HepG2 (cell line): Measurements from ENCODE around the gene RACGAP1. TPM values are rescaled to one million over a fixed set of nuclear protein-coding genes. Genes with fewer than 3 reads are reported as not detected.
A peak's percentile ranks its signal among the peaks of the same experiment; 100 is the strongest.

ENCODE experiments used
- ATAC-seq: fragments of 200-7000 bp; cut with Tn5 transposase; 3 replicates; pipeline ENCODE4 v1.9.1; 2020; ENCODE audit warnings: mild to moderate bottlenecking, moderate library complexity
- BruUV-seq: library from RNA; stranded (reverse); fragments of 400-500 nt; replicated peaks from 2 replicates; lab custom pipeline; 2021; lab: Mats Ljungman, UMichigan
- CTCF ChIA-PET: fragments of 300-600 bp; formaldehyde crosslinking; extraction: SDS; loops from one replicate; lab custom pipeline; 2021; ENCODE audit warnings: low total read pairs, inconsistent platforms, low intra/inter-chr PET ratio; lab: Yijun Ruan, JAX
- POLR2A ChIA-PET: fragments of 350-600 bp; sonication (Branson Sonifier 250); formaldehyde crosslinking; loops from one replicate; lab custom pipeline; 2020; ENCODE audit warnings: antibody characterized with exemption, inconsistent platforms; lab: Yijun Ruan, JAX
- DNase-seq: peaks from one replicate; pipeline ENCODE4 v3.0.0-alpha.2; 2015; ENCODE audit warnings: low spot score
- FAIRE-seq: peaks from 3 replicates; lab custom pipeline; 2011; peaks lifted over from hg19 to GRCh38; lab: Jason Lieb, UNC
- H2AFZ ChIP-seq: one replicate; pipeline ENCODE4 v1.6.1; 2011; ENCODE audit warnings: low read length, inconsistent platforms
- H3K27ac ChIP-seq: fragments of 300-600 bp; 3 replicates; pipeline ENCODE4 v1.8.0; 2011; ENCODE audit warnings: mixed run types, mild to moderate bottlenecking, mixed read lengths, low read length, inconsistent platforms; ENCODE audit not compliant: insufficient read depth; ENCODE audit errors: extremely low read length
- H3K27me3 ChIP-seq, 2 experiments: fragments of 200-600 bp in 1 of 2; 2 replicates in 1 of 2; 3 replicates in 1 of 2; pipeline versions ENCODE4 v1.6.0 to v1.8.0; 2011; ENCODE audit warnings: low read length in 2 of 2, mild to moderate bottlenecking in 2 of 2, moderate library complexity in 2 of 2, inconsistent platforms in 1 of 2; ENCODE audit not compliant: insufficient read depth in 2 of 2, control insufficient read depth in 1 of 2
- H3K36me3 ChIP-seq, 2 experiments: fragments of 200-600 bp in 1 of 2; replicated peaks in 1 of 2; 2 replicates in 1 of 2; 3 replicates in 1 of 2; pipeline versions ENCODE4 v1.5.1 to v1.8.0; 2011; ENCODE audit warnings: low read length in 2 of 2, inconsistent platforms in 1 of 2; ENCODE audit not compliant: insufficient read depth in 2 of 2, control insufficient read depth in 1 of 2
- H3K4me1 ChIP-seq: 2 replicates; pipeline ENCODE4 v1.5.1; 2012; ENCODE audit warnings: low read length, inconsistent platforms; ENCODE audit not compliant: insufficient read depth
- H3K4me2 ChIP-seq: 2 replicates; pipeline ENCODE4 v1.6.0; 2011; ENCODE audit warnings: low read depth, low read length, inconsistent platforms
- H3K4me3 ChIP-seq, 3 experiments: fragments of 200-600 bp in 1 of 3; sonication (generic), shearing (Covaris generic) in 1 of 3; replicated peaks in 1 of 3; 2 replicates each; pipeline ENCODE4 v1.5.1; 2011 to 2016; ENCODE audit warnings: low read length in 3 of 3, inconsistent platforms in 2 of 3, low read depth in 2 of 3, mild to moderate bottlenecking in 2 of 3, control low read depth in 1 of 3, mixed read lengths in 1 of 3; ENCODE audit not compliant: insufficient read depth in 1 of 3
- H3K79me2 ChIP-seq: one replicate; pipeline ENCODE4 v1.6.1; 2011; ENCODE audit warnings: low read length, inconsistent platforms; ENCODE audit not compliant: insufficient read depth
- H3K9ac ChIP-seq: 2 replicates; pipeline ENCODE4 v1.6.0; 2011; ENCODE audit warnings: mild to moderate bottlenecking, low read depth, low read length, inconsistent platforms; ENCODE audit not compliant: insufficient read depth
- H3K9me3 ChIP-seq: 2 replicates; pipeline ENCODE4 v1.5.1; 2012; ENCODE audit warnings: mild to moderate bottlenecking, low read length
- H4K20me1 ChIP-seq: 2 replicates; pipeline ENCODE4 v1.6.0; 2011; ENCODE audit warnings: inconsistent platforms, mild to moderate bottlenecking, low read length, moderate library complexity; ENCODE audit not compliant: insufficient read depth
- BCL6 ChIP-seq: IDR thresholded peaks from 2 replicates; pipeline ENCODE4 v1.6.1; 2016; ENCODE audit warnings: missing genetic modification reagents, missing compliant biosample characterization
- FOSL2 ChIP-seq: sonication (generic); formaldehyde crosslinking; IDR thresholded peaks from 2 replicates; pipeline ENCODE4 v1.4.0; 2020; ENCODE audit warnings: missing genetic modification reagents
- JUND ChIP-seq: sonication (generic); formaldehyde crosslinking; IDR thresholded peaks from 2 replicates; pipeline ENCODE4 v1.8.0; 2022; ENCODE audit warnings: mild to moderate bottlenecking, missing genetic modification reagents
- LCORL ChIP-seq, 2 experiments: fragments of 450-650 bp in 1 of 2; sonication (generic) in 1 of 2; formaldehyde crosslinking in 1 of 2; IDR thresholded peaks; 2 replicates each; pipeline versions ENCODE4 v1.5.0 to v1.6.1; 2017 to 2020; ENCODE audit warnings: antibody characterized with exemption in 1 of 2, missing genetic modification reagents in 1 of 2
- MTA3 ChIP-seq: sonication (generic); formaldehyde crosslinking; IDR thresholded peaks from 2 replicates; pipeline ENCODE4 v1.4.0; 2020; ENCODE audit warnings: missing genetic modification reagents
- PITX1 ChIP-seq: sonication (generic); formaldehyde crosslinking; IDR thresholded peaks from 2 replicates; pipeline ENCODE4 v1.5.1; 2020; ENCODE audit warnings: mild to moderate bottlenecking, missing genetic modification reagents
- SIX4 ChIP-seq: sonication (generic); formaldehyde crosslinking; IDR thresholded peaks from 2 replicates; pipeline ENCODE4 v1.4.0; 2020; ENCODE audit warnings: missing genetic modification reagents
- ZNF451 ChIP-seq: sonication (generic); formaldehyde crosslinking; IDR thresholded peaks from 2 replicates; pipeline ENCODE4 v1.5.0; 2020; ENCODE audit warnings: mild to moderate bottlenecking, missing genetic modification reagents
- WGBS: methylation state at CpG from one replicate; pipeline ENCODE4 v1.1.6; 2017; ENCODE audit warnings: low lambda C conversion rate; 5-methylcytosine and 5-hydroxymethylcytosine counted together
- in situ Hi-C: cut with HindIII; loops from 2 replicates; pipeline ENCODE4 v1.10.0; 2017; ENCODE audit warnings: low pct_unique_long_range_greater_than_20kb; ENCODE audit not compliant: extremely low pct_ligation_motif_present
- intact Hi-C: fragments of 100-400 bp; cut with micrococcal nuclease; formaldehyde crosslinking; loops from one replicate; pipeline ENCODE4 v1.10.0; 2022; ENCODE audit not compliant: unreplicated experiment
- polyA plus RNA-seq, 8 experiments: library from polyadenylated mRNA; depleted of rRNA in 3 of 8; stranded (reverse) in 7 of 8; unstranded in 1 of 8; fragments of >200 nt; fragmentation: Illumina TruSeq in 4 of 8; extraction: Trizol in 4 of 8; gene quantifications; 2 replicates each; pipeline versions ENCODE4 v1.2.1 to v1.2.3, GENCODE V29; 2011 to 2016; ENCODE audit warnings: low read depth in 4 of 8, missing spikeins in 1 of 8, mixed read lengths in 1 of 8; ENCODE audit not compliant: insufficient read depth in 1 of 8
- total RNA-seq, 5 experiments: library from RNA; depleted of rRNA; stranded (reverse); fragments of >200 nt; fragmentation: Illumina TruSeq; extraction: Trizol; gene quantifications; 2 replicates each; pipeline ENCODE4 v1.2.3, GENCODE V29; 2016; ENCODE audit warnings: low read depth in 1 of 5

The RACGAP1 gene
- total and polyA plus RNA-seq, 2 of the 13 experiments (the other 11 are each of a cell fraction or from before 2014, with no cell fraction given): 16.7 to 57.9 TPM

GRCh38 chr12:50018968-50019367 is 6.3 kb downstream of the RACGAP1 start:
- POLR2A ChIA-PET: no interaction called here
- TF ChIP-seq PITX1 (CRISPR knock-in tag) (no peak), ZNF451 (CRISPR knock-in tag) (no peak)
- TF ChIP-seq, all 625 proteins: peak for 0
- H3K36me3 ChIP-seq: peaks cover 6 to 12% of the 10 kb centered on the region in 2 experiments; a peak in 4 of 5 replicates
- H3K79me2 ChIP-seq: peaks cover 73% of the 10 kb centered on the region
- H4K20me1 ChIP-seq: no peaks in the 10 kb centered on the region
- H3K4me2 ChIP-seq: no peak overlapping the region
- intact Hi-C loops (no loop called here), in situ Hi-C loops (no loop called here)
- H3K27ac ChIP-seq: no peak overlapping the region
- DNase-seq (no peak), FAIRE-seq (no peak), ATAC-seq (no peak)
- no peak overlapping the region for H3K4me3 ChIP-seq
- no peaks in the 10 kb centered on the region for H3K9me3 ChIP-seq
- 99% methylated on average over 2 of the region's 2 CpGs for WGBS
- CTCF ChIA-PET: no interaction called here
- no peaks in the 10 kb centered on the region for H3K27me3 ChIP-seq
- no peak overlapping the region for H3K9ac ChIP-seq
- no TSS peak for BruUV-seq
- H2AFZ ChIP-seq: no peak overlapping the region
- peaks cover 60% of the 10 kb centered on the region for H3K4me1 ChIP-seq

- FAIRE-seq (no peak), ATAC-seq (no peak), DNase-seq (no peak)
- TF ChIP-seq MTA3 (CRISPR knock-in tag): no peak
- no peak for TF ChIP-seq LCORL (IDR thresholded peaks at IDR 0.05)
- no peak for TF ChIP-seq LCORL (CRISPR knock-in tag; IDR thresholded peaks at IDR 0.05)
- no peak for TF ChIP-seq SIX4 (CRISPR knock-in tag)
- TF ChIP-seq BCL6 (CRISPR knock-in tag): no peak
- no peak for TF ChIP-seq FOSL2 (CRISPR knock-in tag)
- TF ChIP-seq JUND (CRISPR knock-in tag): no peak
- in situ Hi-C loops: no loop called here
- no peaks in the 10 kb centered on the region for H4K20me1 ChIP-seq
- peaks cover 52% of the 10 kb centered on the region for H3K4me1 ChIP-seq
- intact Hi-C loops: no loop called here
- no peak overlapping the region for H3K9ac ChIP-seq
- H3K27ac ChIP-seq: peak overlapping the region; percentile 21
- peaks cover 65% of the 10 kb centered on the region for H3K79me2 ChIP-seq
- H3K27me3 ChIP-seq: no peaks in the 10 kb centered on the region
- CTCF ChIA-PET: no interaction called here
- no peak overlapping the region for H2AFZ ChIP-seq
- 83% methylated on average over 3 of the region's 3 CpGs for WGBS
- POLR2A ChIA-PET: no interaction called here
- no peak overlapping the region for H3K4me2 ChIP-seq
- H3K9me3 ChIP-seq: no peaks in the 10 kb centered on the region
- H3K4me3 ChIP-seq: no peak overlapping the region
- no TSS peak for BruUV-seq
- peaks cover 7 to 19% of the 10 kb centered on the region in 2 experiments; a peak in 4 of 5 replicates for H3K36me3 ChIP-seq
Observed at GRCh38 chr12:50018154-50018553, 7.1 kb downstream of the RACGAP1 start.
